Measurements from ENCODE around the gene CRYBB1.

DNA sequence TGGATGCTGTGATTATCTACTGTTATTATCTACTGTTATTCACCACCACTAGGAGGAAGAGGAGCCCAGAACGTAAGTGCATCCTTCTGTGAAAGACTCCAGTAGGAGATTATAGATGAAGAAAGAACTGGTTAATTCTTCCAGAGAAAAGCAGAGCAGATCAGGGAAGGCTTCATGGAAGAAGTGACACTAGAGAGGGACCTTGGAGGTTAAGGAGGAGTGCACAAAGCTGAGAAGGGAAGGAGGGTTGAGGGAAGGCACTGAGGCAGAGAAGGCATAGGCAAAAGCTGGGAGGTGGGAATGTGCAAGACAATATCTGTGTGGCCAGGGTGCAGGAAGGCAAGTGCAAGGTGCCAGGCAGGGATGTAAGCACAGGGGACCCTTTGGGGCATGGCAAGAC, 13.5 kb downstream of the CRYBB1 start:
- no peak for TF ChIP-seq RARB (CRISPR knock-in tag; IDR thresholded peaks at IDR 0.05)
- TF ChIP-seq, protein P1, sequence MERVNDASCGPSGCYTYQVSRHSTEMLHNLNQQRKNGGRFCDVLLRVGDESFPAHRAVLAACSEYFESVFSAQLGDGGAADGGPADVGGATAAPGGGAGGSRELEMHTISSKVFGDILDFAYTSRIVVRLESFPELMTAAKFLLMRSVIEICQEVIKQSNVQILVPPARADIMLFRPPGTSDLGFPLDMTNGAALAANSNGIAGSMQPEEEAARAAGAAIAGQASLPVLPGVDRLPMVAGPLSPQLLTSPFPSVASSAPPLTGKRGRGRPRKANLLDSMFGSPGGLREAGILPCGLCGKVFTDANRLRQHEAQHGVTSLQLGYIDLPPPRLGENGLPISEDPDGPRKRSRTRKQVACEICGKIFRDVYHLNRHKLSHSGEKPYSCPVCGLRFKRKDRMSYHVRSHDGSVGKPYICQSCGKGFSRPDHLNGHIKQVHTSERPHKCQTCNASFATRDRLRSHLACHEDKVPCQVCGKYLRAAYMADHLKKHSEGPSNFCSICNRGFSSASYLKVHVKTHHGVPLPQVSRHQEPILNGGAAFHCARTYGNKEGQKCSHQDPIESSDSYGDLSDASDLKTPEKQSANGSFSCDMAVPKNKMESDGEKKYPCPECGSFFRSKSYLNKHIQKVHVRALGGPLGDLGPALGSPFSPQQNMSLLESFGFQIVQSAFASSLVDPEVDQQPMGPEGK (CRISPR knock-in tag; IDR thresholded peaks at IDR 0.05; ENCODE audit: borderline replicate concordance), result no peak
- TF ChIP-seq OSR1 (CRISPR knock-in tag; IDR thresholded peaks at IDR 0.05), result no peak
- TF ChIP-seq, protein P2, sequence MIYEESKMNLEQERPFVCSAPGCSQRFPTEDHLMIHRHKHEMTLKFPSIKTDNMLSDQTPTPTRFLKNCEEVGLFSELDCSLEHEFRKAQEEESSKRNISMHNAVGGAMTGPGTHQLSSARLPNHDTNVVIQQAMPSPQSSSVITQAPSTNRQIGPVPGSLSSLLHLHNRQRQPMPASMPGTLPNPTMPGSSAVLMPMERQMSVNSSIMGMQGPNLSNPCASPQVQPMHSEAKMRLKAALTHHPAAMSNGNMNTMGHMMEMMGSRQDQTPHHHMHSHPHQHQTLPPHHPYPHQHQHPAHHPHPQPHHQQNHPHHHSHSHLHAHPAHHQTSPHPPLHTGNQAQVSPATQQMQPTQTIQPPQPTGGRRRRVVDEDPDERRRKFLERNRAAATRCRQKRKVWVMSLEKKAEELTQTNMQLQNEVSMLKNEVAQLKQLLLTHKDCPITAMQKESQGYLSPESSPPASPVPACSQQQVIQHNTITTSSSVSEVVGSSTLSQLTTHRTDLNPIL (CRISPR knock-in tag; IDR thresholded peaks at IDR 0.05; ENCODE audit: low read depth), result no peak
- no peak for TF ChIP-seq SNAI2 (CRISPR knock-in tag; IDR thresholded peaks at IDR 0.05)
- no peak for TF ChIP-seq ISL1 (CRISPR knock-in tag; IDR thresholded peaks at IDR 0.05)
- TF ChIP-seq ARNTL (CRISPR knock-in tag; IDR thresholded peaks at IDR 0.05; ENCODE audit: borderline replicate concordance, low read depth), result no peak
- TF ChIP-seq ZFP30 (CRISPR knock-in tag; IDR thresholded peaks at IDR 0.05), result no peak
